ENCODE measurements around the gene ATP1A4.

ATP1A4 gene

GRCh38 chr1:160207771-160208556, 56.6 kb downstream of the ATP1A4 start:
- DNase-seq: no peak

GRCh38 chr1:160208557-160209320, 57.3 kb downstream of the ATP1A4 start:
- no peak for DNase-seq

- DNase-seq: no peak
These were observed 58.1 kb downstream of the ATP1A4 start for GRCh38 chr1:160209321-160210046.

- no peak for DNase-seq
These were observed 59.2 kb downstream of the ATP1A4 start for GRCh38 chr1:160210561-160210960.

GRCh38 chr1:160211046-160211790, 59.8 kb downstream of the ATP1A4 start:
- DNase-seq: no peak

DNA sequence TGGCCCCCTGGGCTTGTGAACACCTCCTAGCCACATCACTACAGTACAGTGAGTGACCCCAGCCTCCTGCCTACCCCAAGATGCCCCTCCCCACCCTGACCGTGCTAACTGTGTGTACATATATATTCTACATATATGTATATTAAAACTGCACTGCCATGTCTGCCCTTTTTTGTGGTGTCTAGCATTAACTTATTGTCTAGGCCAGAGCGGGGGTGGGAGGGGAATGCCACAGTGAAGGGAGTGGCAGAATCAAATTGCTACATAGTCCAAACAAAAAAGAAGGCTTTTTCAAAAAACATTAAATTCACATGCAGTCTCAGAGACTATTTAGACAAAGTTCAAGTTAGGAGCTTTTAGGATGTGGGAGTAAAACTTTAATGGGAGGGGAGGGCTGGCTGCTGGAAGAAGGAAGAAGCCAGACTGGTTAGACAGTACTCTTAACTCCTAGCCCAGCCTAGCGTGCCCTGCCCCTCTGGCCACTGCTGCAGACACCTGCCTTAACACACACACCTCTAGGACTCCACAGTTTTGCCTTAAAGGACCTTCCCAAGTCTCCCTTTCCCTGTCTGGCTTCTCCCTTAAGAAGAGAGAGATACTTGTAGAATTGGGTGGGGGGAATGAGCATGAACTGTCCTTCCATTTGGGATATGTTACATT, 63.2 kb downstream of the ATP1A4 start:
- no peak for DNase-seq

- no peak for DNase-seq
These were observed 64.9 kb downstream of the ATP1A4 start for GRCh38 chr1:160216301-160216700.

DNA sequence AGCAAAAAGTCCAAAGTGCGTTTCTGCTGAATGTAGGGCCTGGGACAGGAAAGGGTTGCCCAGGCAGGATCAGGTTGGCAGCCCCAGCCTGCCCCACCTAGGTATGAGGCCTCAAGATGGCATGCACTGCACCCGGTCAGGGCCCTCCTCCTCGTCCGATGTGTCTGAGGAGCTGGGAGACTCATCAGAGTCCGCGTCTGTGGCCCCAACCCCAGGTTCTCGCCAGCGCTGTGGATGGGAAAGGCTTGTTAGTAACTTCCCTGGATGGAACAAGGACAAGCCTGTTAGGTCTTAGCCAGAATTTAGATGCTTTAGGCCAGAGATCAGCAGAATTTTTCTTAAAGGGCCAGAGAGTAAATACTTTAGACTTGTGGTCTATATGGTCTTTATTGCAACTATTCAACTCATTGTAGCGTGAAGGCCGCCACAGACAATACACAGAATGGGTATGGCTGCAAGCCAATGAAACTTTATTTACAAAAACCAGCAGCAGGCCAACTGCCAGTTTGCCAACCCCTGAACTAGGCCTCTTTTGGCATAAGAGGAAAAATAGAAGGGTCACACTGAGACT, 66.2 kb downstream of the ATP1A4 start:
- no peak for DNase-seq

- no peak for DNase-seq
These were observed 67.9 kb downstream of the ATP1A4 start for GRCh38 chr1:160219062-160219929.

- DNase-seq: no peak
These were observed 68.9 kb downstream of the ATP1A4 start for GRCh38 chr1:160220301-160220700.

GRCh38 chr1:160221089-160221488, 69.7 kb downstream of the ATP1A4 start:
- DNase-seq: no peak

DNA sequence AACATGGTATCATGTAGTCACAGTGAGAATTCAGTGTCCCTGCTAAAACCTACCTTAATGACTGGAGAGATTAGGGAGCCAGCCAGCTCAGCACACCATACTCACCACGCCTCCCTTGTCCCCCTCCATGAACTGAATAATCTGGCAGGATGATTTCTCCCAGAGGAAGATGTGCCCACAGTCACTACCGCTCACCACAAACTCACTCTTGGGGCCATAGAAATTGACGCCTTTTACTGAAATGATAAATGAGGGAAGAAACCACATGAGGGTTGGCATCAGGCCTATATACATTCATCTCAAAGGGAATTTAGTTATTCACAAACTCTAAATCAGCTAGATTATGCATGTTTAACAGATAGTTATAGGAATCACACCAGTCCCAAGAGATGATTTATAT, 71.1 kb downstream of the ATP1A4 start:
- DNase-seq: no peak

DNA sequence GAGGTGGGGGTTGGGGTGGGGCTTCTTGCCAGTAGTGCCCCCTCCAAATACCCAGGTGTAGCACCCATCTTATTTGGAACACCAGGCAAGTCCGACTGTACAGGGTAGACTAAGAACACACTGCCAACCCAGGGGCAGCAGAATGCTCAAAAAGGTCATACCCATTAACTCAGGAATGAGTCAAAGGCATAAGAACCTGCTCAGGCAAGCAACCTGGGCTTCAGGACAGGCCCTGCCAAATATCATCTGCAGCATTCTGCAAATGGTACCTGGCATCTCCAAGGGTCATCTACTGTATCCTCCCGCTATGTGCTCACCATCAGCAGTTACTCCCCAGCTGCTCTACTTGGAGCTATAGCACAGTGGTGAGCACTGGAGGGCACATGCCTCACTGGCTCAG, 73.2 kb downstream of the ATP1A4 start:
- no peak for DNase-seq

DNA sequence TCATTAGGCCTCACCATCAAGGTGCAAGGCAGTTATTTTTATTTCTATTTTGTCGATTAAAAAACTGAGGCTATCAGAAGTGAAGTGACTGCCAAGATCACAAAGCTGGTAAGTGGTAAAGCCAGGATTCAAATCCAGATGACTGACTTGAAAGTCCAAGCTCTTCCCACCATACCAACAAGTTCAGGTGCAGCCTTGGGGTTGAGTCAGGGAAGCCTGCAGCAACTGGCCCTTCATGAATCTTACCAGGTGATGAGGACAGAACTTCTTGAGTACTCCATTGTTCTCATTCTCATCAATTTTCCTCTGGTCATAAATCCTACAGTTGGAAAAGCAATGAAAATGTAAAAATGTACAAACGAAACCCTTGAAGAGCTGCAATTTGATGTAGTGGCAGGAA, 73.9 kb downstream of the ATP1A4 start:
- DNase-seq: no peak

- DNase-seq: no peak
These were observed 75.2 kb downstream of the ATP1A4 start for GRCh38 chr1:160226623-160227022.

- no peak for DNase-seq
These were observed 75.6 kb downstream of the ATP1A4 start for GRCh38 chr1:160227034-160227433.

- DNase-seq: no peak
These were observed 76.2 kb downstream of the ATP1A4 start for GRCh38 chr1:160227561-160227960.

GRCh38 chr1:160228431-160228830, 77.0 kb downstream of the ATP1A4 start:
- DNase-seq: no peak

GRCh38 chr1:160232911-160233310, 81.5 kb downstream of the ATP1A4 start:
- no peak for DNase-seq

Data from effector CD4-positive, alpha-beta T cell (primary cell).